ENCODE data around the gene ISLR.

The ISLR gene

DNA sequence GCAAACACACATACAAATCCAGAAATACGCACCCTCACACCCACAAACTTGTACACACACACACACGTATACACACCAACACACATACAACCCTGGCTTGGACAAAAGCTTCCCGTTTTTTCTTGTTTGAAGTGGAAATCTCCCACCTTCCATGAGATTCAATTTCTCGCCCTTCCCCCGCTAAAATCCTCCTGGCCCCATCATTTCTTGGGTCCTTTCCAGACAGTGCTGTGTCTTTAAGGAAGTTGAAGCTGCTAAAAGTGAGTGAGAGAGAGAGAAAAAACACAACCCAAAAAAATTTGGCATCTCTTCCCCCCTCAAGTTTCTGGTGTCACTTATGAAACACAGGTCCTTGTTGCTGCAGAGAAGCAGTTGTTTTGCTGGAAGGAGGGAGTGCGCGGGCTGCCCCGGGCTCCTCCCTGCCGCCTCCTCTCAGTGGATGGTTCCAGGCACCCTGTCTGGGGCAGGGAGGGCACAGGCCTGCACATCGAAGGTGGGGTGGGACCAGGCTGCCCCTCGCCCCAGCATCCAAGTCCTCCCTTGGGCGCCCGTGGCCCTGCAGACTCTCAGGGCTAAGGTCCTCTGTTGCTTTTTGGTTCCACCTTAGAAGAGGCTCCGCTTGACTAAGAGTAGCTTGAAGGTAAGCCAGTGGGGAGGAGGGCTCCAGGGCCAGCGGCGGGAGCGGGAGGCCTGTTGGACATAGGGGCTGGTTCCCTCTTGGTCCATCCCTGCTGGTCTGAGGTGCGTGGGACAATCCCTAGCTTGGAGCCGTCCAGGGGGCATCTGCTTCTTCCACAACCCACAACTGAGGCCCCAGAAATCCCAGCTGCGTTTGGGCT, at the start of gene ISLR:
TSS of gene ISLR (plus strand) at position 331 of the 839 bp plus-strand sequence. CDS start 1,149 bp downstream, outside the sequence.
- DNase-seq (ENCODE audit: low spot score), result peak; percentile 81

GRCh38 chr15:74124196-74124595, 49.3 kb upstream of the ISLR start:
- no peak for DNase-seq (ENCODE audit: low spot score)

DNA sequence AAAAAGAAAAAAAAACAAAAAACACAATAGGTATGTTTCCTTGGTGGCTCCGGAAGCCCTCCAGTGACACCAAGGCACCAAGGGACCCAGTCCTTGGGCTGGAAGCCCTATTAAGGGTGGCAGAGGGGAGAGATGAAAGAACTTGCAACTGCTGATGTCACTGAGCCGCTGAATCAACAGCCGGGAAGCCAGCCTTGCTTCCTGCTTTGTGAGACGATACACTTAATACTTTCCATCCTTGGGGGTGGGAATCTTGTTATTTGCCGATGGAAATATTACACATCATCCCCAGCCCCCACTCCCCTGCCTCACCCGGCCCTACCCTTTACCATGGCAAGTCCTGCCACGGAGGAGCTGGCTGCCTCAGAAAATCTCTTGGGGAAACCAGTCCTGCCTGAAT, 48.8 kb upstream of the ISLR start:
- no peak for DNase-seq (ENCODE audit: low spot score)

GRCh38 chr15:74127255-74127953, 46.1 kb upstream of the ISLR start:
- DNase-seq (ENCODE audit: low spot score), result peak; percentile 95

DNA sequence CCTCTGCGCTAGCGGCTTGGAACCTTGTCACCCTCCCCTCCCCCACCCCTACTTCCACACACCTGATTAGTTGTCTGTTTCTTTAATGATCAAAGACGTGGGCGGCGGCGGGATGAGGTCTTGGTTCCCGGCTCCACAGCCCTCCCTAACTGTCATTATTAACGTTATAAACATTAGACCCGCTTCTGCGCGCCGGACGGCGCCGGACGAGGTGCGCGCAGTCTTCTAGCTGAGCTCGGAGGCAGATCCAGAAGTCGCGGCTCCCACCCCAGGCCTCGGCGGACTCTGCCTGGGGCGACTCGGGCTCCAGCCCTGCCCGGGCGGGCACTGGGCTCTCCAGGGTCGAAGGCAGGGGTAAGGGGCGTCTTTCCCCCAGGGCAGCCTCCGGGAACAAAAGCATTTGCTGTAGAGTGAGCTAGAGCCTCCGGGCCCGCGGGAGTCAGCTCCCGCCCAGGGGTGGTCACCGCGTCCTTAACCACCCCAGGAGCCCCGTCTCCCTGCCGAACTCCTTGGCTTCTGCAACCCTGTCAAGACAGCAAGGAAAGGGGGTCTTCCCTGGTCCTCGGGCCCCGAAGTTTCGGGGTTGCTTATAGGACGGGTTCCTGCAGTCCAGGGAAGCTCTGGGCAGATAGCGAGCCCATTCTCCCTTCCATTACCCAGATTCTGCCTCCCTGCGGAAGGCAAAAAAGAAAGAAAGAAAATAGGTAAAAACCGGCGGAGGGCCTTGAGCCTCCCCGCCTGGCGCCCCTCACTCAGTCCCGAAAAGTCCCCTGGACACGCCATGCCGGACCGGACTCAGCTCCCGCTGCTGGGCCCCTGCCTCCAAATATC, 45.3 kb upstream of the ISLR start:
- DNase-seq (ENCODE audit: low spot score), result no peak

DNA sequence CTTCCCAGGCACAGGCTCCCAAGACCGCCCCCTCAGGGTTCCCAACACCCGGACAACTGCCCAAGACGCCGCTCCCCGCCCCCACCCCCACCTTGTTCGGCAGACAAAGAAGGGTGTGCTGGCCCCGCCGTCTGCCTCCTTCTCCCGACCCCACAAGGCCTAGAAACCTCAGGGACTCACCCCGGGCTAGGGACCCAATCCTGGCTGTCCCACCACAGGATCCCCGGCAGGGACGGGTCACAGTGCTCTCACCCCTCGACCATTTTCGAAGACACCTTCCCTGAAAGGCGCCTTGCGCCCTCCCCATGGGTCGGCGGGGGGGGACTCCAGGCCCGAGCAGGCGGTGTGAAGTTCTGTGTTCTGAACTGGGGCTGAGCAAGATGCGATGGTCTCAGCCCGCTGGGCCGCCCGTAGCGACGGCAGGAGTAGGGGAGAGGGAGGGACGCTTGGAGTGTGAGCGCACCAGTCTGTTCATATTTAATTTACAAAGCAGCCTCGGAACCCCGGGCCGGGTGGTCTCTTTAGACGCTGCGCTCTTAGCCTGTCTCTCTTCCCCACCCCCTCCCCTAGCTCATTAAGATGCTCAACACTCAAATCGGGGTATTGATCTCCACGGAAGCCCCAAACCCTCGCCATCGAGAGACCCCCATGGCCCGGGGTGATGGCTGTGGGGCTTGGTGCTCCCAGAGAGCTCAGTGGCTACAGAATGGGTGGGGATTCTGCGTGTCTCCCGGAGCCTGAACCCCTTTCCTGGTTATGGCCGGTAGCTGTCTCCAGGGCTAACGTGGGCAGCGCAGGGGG, 44.5 kb upstream of the ISLR start:
- no peak for DNase-seq (ENCODE audit: low spot score)

GRCh38 chr15:74129586-74130154, 43.8 kb upstream of the ISLR start:
- DNase-seq (ENCODE audit: low spot score), result no peak

- no peak for DNase-seq (ENCODE audit: low spot score)
Observed at GRCh38 chr15:74130155-74130848, 43.2 kb upstream of the ISLR start, which contains the start of gene ISLR2. Gene ISLR2, plus strand, starts transcription at chr15:74130586. Its CDS starts 2,169 bp downstream, at chr15:74132755.

GRCh38 chr15:74130849-74131627, 42.5 kb upstream of the ISLR start:
- DNase-seq (ENCODE audit: low spot score), result no peak

- DNase-seq (ENCODE audit: low spot score), result no peak
Observed at GRCh38 chr15:74131628-74132413, 41.7 kb upstream of the ISLR start.

DNA sequence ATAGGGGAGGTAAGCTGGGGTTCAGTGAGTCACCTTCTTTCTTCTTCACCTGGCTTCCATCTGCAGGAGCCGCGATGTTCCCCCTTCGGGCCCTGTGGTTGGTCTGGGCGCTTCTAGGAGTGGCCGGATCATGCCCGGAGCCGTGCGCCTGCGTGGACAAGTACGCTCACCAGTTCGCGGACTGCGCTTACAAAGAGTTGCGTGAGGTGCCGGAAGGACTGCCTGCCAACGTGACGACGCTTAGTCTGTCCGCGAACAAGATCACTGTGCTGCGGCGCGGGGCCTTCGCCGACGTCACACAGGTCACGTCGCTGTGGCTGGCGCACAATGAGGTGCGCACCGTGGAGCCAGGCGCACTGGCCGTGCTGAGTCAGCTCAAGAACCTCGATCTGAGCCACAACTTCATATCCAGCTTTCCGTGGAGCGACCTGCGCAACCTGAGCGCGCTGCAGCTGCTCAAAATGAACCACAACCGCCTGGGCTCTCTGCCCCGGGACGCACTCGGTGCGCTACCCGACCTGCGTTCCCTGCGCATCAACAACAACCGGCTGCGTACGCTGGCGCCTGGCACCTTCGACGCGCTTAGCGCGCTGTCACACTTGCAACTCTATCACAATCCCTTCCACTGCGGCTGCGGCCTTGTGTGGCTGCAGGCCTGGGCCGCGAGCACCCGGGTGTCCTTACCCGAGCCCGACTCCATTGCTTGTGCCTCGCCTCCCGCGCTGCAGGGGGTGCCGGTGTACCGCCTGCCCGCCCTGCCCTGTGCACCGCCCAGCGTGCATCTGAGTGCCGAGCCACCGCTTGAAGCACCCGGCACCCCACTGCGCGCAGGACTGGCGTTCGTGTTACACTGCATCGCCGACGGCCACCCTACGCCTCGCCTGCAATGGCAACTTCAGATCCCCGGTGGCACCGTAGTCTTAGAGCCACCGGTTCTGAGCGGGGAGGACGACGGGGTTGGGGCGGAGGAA, 40.5 kb upstream of the ISLR start:
- no peak for DNase-seq (ENCODE audit: low spot score)

DNA sequence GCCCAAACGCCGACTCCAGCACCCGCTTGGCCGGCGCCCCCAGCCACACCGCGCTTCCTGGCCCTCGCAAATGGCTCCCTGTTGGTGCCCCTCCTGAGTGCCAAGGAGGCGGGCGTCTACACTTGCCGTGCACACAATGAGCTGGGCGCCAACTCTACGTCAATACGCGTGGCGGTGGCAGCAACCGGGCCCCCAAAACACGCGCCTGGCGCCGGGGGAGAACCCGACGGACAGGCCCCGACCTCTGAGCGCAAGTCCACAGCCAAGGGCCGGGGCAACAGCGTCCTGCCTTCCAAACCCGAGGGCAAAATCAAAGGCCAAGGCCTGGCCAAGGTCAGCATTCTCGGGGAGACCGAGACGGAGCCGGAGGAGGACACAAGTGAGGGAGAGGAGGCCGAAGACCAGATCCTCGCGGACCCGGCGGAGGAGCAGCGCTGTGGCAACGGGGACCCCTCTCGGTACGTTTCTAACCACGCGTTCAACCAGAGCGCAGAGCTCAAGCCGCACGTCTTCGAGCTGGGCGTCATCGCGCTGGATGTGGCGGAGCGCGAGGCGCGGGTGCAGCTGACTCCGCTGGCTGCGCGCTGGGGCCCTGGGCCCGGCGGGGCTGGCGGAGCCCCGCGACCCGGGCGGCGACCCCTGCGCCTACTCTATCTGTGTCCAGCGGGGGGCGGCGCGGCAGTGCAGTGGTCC, 39.7 kb upstream of the ISLR start:
- no peak for DNase-seq (ENCODE audit: low spot score)

GRCh38 chr15:74134387-74135027, 39.0 kb upstream of the ISLR start:
- DNase-seq (ENCODE audit: low spot score), result peak; percentile 58

DNA sequence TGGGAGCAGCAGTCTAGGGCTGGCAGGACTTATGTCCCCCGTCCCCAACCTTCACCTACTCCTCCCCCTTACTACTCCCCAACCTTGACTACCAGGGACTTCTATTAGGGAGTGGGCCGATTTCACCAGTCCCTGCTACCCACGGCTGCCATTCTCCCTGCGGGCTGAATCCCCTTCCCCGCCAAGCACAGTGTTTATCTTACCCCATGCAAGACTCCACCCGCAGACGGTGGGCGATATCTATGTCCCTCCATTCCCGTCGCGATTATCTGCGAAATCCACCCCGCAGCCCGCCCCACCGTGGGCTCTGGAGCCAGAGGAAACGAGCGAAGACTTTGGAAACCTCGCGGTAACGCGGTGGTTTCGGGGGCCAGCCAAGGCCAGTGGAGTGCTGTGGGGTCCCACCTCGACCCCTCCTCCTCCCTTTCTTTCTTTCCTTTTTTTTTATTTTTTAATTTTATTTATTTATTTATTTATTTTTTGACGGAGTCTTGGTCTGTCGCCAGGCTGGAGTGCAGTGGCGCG, 38.4 kb upstream of the ISLR start:
- no peak for DNase-seq (ENCODE audit: low spot score)

DNA sequence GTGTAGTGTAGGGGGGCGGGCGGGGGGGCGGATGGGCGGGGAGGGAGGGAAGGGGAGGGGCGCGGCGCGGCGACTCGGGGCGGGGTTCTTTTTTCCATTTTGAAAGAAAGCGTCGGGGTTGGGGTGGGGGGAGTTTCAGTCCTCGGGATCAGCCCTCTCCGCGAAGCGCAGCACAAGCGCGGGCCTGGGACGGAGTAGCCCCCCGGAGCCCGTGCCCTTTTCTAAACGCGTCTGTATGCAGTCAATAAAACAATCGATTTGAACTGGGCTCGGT, 37.0 kb upstream of the ISLR start:
- DNase-seq (ENCODE audit: low spot score), result no peak

GRCh38 chr15:74136814-74137536, 36.5 kb upstream of the ISLR start:
- no peak for DNase-seq (ENCODE audit: low spot score)
